HG03571 (cell line): Measurements from ENCODE around the gene LILRA5.
"Not testable (repeated sequence)": the region's sequence is repeated elsewhere in the genome, so short reads cannot be mapped to it uniquely, and the experiment has no call there.

ENCODE experiments used
- ATAC-seq: cut with Tn5 transposase; IDR thresholded peaks from one replicate; pipeline ENCODE4 v1.9.1; 2021; ENCODE audit not compliant: unreplicated experiment

The LILRA5 gene

DNA sequence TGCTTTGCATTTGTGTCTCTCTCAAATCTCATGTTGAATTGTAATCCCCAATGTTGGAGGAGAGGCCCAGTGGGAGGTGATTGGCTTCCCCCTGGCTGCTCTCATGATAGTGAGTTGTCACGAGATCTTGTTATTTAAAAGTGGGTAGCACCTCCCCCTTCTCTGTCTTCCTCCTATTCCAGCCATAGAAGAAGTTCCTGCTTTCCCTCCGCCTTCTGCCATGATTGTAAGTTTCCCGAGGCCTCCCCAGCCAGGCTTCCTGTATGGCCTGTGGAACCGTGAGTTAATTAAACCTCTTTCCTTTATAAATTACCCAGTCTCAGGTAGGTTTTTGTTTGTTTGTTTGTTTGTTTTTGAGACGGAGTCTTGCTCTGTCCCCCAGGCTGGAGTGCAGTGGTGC is 22.2 kb upstream of the LILRA5 start:
- ATAC-seq, result no peak

DNA sequence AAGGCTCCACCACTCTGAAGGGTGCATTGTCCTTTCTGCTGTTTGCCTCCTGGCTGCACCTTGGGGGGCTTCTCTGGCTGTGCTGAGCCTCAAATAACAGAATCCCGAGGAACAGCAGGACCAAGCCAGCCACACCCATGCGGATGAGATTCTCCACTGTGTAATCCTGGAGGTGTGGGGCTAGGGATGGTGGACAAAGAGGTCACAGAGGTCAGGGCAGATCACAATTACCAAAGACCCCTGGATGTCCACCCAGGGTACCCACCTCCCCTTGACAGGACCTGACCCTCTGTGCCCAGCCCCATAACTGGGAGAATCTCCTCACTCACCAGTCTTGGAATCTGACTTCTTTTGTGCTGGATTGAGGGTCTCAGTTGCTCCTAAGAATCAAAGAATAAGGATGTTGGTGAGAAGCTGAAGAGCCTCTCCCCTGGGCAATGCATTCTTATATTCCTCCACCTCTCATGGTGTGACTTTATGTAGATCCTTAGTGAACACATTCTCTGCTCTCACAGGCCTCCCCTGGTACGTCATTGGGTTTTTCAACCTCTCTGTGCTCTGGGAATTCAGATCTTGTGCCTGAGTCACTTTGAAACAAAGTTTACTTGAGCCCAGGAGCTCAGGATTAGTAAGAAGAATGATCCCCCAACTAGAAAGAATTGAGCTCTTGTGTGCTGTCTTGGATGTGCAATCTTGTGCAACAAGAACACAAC is 20.8 kb upstream of the LILRA5 start:
- ATAC-seq, result no peak

GRCh38 chr19:54332149-54332548 is 19.2 kb upstream of the LILRA5 start:
- ATAC-seq, result no peak

DNA sequence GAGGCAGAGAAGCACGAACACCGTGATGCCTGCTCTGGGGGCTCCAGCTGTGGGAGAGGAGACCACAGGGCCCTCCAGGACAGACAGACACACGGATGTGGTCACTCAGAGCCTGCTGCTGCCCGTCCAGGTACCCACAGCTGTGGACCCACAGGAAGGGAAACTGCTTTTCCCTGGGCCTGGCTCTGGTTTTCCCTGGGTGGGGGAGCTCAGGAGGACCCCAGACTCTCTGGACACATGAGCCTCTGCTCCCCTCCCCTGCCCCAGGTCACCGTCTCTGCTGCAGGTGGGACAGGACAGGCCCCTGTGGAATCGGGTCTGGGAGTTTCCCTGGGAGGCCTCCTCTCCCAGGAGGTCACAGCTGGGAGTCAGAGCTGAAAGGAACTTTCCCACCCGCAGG is 18.7 kb upstream of the LILRA5 start:
- ATAC-seq, result no peak

- no peak for ATAC-seq
These were observed 16.7 kb upstream of the LILRA5 start for GRCh38 chr19:54329476-54330165.

- not testable (repeated sequence) for ATAC-seq
These were observed 15.8 kb upstream of the LILRA5 start for GRCh38 chr19:54328781-54329180.

- no peak for ATAC-seq
These were observed 12.7 kb upstream of the LILRA5 start for GRCh38 chr19:54325631-54326030.

DNA sequence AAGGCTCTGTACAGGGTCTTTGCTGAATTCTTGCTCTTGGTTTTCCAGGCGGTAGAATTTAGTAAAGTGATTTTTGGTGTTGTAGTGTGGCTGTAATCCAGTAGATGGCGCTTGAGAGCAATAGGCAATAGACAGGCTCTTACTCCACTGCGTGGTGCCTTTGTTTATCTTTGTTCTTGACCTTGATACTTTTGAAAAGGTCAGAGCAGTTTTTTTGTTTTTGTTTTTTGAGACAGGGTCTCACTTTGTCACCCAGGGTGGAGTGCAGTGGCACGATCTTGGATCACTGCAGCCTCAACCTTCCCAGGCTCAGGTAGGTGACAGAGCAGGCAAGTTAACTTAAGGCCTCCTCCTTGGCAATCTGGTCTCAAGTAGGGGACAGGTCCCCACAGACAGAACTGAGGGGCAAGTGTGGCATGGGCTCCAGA is 12.2 kb upstream of the LILRA5 start:
- ATAC-seq, result no peak

DNA sequence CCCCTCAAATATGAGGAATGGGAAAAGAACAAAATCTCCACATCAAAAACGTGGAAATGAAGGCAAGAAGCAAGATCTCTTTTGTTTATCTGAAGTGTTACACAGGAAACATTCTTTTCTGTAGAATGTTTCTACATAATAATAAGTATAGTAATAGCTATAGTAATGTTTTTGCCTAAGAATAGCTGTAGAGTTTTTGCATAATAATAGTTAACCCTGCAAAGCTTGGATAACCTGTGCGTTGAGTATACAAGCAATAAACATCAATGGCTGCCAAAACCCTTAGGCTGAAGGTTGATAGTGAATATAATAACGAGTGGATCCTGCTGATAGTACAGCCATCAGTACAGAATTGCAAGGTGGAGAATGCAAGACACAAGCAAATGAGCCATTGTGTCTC is 11.1 kb upstream of the LILRA5 start:
- no peak for ATAC-seq

- not testable (repeated sequence) for ATAC-seq
These were observed 10.0 kb upstream of the LILRA5 start for GRCh38 chr19:54322934-54323333.

DNA sequence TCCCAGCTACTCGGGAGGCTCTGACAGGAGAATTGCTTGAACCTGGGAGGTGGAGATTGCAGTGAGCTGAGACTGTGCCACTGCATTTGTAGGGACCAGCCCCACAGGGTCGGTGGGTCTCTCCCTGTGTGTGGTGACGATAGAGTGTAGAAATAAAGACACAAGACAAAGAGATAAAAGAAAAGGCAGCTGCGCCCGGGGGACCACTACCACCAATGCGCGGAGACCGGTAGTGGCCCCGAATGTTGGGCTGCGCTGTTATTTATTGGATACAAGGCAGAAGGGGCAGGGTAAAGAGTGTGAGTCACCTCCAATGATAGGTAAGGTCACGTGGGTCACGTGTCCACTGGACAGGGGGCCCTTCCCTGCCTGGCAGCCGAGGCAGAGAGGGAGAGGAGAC is 9.3 kb upstream of the LILRA5 start:
- not testable (repeated sequence) for ATAC-seq

DNA sequence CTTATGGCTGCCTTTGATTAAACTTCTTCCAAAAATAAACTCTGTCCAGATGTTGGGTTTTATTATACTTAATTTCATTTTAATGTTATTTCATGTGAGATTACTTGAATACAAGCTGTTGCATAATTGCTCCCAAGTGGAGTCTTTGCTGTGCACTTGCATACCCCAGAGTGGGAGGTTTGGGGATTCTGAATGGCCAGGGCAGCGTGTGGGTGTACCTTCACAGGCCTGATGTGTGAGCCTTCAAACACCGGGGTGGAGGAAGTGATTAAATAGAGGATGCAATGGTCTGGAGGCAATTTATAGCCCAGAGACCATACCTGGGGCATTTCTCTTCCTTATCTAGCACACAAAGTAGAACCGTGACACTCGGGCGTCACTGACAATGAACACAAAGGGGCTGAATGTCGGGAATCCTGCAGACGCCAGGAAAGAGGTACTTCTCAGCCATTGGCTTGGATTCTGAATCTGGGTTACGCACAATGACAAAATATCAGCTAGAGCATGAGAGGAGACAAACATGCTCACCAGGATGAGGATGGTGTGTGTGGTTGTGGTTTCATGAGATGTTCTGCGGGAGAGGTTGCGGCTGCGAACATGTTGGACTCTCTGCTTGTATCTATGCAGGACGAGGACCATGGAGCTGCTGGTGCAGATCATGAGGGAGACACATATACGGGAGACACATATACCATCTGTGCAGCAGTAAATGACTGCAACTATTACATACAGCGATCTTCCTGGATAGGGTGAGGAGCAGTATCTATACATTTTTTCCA is 7.1 kb upstream of the LILRA5 start:
- ATAC-seq, result no peak

DNA sequence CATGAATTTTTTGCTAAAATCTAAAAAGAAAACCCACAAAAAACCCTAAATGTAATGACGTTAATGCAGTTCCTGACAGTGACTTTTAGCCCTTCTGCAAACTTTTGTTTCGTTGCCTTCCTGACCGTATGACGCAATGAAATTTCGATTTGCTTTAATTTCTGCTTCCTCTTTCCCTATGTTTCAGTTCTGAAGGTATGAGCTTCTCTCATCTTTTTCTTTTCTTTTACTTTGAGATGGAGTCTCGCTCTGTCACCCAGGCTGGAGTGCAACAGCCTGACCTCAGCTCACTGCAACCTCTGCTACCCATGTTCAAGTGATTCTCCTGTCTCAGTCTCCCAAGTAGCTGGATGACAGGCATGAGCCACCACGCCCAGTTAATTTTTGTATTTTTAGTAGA is 6.1 kb upstream of the LILRA5 start:
- no peak for ATAC-seq

DNA sequence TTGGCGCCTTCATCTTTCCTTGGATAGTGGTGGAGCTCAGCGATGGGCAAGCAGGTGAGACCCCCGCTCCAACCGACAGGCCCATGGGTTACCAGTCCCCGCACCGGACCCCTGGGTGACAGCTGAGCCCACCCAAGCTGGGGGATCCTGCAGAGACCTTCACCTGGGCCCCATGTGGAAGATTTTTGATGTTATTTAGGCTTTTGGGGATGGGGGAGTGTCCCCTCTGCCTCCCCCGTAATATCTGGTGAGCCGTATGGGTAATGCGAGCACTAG is 4.9 kb upstream of the LILRA5 start:
- ATAC-seq, result no peak

DNA sequence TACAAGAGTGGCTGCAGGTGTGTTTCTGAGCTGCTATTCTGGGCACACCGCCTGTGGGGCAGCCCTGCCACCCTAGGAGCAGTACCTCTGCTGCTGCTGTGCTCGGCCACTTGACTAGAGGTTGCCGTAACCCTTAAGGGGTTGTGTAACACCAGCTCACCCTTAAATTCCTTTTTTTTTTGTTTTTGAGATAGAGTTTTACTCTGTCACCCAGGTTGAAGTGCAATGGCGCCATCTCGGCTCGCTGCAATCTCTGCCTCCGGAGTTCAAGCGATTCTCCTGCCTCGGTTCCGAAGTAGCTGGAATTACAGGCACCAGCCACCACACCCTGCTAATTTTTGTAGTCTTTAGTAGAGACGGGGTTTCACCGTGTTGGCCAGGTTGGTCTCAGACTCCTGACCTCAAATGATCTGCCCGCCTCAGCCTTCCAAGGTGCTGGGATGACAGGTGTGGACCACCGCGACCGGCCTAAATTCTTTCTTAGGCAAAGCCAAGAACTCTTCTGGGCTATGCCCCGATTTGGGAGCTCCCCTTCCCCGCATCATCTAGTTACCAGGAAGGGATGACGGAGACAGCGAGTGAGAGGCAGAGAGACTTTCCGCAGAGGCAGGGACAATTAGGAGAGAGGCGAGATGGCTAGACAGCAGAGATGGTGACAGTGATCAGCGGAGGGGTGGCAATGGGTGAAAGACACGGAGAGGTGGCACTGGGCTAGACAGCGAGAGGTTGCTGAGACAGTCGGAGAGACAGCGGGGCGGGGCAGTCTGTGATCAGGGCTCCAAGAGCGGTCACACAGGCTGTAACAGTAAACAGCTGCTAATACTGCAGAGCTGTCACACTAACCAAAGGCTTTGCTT is 4.4 kb upstream of the LILRA5 start:
- no peak for ATAC-seq

DNA sequence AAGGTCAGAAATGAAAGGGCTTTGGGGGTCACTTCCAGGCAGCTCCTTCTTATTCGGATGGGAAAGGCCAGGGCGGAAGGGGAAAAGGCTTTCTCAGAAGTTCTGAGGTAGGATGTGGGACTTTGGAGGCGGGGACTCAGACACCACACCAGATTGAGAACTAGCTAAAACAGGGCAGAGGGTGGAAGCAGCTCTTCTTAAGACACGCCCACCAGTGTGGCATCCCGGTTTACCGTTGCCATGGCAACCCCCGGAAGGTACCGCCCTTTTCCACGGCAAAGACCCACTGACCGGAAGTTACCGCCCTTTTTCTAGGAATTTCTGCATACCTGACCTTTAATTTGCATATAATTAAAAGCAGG is 3.8 kb upstream of the LILRA5 start:
- no peak for ATAC-seq

- no peak for ATAC-seq
These were observed 3.0 kb upstream of the LILRA5 start for GRCh38 chr19:54315956-54316355.

DNA sequence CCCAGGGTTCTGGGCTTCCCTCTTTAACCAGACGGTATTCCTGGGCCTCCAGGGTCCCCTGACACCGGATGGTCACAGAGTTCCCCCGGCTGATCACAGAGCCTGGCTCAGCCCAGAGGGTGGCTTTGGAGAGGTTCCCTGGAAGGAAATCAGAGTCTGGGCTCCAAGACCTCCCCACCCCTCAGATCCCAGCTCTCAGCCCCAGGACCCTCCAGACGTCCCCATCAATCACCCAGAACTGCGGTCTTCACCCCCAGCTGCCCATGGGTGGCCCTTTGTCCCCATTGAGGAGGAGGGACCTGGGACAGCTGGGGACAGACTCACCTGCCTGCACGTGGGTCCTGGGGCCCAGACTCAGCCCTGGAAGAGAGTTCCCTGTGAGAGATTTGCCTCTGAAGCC is 955 bp downstream of the LILRA5 start:
- ATAC-seq, result no peak

DNA sequence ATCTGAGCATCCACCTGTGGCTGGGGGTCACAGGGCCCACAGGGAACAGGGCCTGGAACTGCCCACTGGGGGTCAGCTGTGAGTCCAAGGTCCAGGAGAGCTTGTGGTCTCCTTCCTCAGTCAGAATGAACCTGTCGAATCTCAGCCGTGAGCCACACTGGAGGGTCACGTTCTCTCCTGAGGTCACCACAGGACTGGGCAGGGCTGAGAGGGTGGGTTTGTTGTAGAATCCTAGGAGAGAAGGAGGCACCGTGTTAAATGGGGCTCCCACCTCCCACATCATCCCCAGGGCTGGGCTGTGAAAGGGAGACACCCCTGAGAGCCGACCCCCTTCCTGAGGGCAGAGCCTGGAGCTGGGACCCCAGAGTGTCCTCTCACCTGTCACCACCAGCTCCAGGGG is 1.5 kb downstream of the LILRA5 start:
- ATAC-seq, result no peak

DNA sequence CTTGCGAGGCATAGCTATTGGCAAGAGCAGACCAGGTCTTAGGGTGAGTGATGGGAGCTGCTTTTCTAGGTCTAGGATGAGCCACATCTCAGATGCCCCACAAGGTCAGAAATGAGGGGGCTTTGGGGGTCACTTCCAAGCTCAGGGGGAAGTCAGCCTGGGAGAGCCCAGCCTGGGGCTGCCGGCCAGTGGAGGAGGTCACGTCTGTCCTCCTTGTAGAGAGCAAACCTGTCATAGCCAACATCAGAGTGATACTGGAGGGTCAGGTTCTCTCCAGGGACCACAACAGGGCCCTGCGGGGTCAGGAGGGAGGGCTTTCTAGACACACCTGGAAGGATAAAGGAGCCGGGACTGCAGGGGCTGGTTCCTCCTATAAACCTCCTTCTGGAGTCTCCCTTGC is 2.4 kb downstream of the LILRA5 start:
- no peak for ATAC-seq

DNA sequence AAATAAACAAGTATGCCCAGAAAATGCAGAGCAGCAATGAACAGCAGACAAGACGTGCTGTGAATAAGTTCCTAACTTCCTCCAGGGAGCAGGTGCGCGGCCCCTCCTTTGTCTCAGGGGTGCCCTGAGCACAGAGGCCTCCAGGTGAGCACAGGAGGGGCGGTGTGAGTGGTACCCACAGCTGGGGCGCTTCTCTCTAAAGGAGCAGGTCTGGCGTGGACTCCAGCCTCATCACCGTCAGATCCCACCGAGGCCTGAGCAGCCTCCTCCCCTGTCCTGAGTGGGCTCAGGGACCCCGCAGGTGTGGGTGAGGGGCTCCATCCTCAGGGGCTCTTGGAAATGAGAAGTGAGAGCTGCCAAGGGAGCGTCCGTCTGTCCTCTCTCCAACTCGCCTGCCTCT is 3.2 kb downstream of the LILRA5 start:
- ATAC-seq, result no peak
